ENCODE measurements around the gene CHD5.
A peak's percentile ranks its signal among the peaks of the same experiment; 100 is the strongest.

Gene CHD5

DNA sequence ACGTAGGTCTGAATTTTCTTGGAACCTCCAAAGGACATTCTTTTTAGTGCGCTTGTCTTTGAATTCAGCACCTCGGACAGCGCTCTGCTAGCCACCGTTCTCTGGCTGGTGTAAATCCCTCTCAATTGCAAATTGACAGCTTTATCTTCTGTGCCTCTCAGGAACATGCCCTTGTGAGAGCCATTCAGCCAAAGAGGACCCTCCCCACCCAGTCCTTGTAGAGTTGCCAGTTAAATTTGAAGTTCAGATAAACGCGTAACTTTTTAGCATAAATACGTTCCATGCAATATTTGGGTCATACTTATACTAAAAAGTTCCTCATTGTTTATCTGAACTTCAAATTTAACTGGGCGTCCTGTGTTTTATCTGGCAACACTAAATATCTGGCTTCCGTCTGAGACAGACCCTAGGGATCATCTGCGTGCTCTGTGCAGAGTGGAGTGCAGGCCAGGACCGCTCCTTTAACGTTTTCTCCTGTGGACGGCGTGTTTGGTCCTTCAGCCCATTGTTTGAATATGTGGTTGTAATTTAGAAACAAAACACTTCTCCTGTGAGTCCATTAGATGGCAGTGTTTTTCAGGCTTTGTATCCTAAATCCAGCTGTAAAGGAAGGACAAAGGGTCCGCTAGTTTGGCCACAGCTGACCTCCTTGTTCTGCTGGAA, 127.4 kb downstream of the CHD5 start:
- DNase-seq, result peak; percentile 69
